NCI-H2081 (cell line): ENCODE measurements around the gene SBK1.

Experiments
- DNase-seq, 2 experiments: peaks; one replicate each; lab custom pipeline; 2025; lab: John Stamatoyannopoulos, UW

Gene SBK1

DNA sequence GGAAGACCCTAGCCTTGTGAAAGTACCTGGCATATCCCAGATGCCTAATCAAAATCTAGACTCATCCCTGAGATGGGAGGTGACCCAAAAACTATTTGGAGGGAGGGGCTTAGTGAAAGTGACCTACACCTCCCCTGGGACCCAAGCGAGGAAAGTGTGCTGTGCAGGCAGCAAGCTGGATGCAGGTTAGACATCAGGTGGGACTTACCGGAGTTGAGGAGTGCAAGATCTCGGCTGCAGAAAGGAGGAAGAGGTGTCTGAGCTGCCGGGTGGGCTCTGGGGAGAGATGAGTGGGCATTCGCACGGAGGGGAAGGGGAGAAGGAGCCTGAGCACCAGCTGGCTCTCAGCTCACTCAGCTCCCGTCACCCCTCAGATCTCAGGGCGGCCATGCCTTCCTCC lies 10.3 kb upstream of the SBK1 start:
- no peak for DNase-seq

DNA sequence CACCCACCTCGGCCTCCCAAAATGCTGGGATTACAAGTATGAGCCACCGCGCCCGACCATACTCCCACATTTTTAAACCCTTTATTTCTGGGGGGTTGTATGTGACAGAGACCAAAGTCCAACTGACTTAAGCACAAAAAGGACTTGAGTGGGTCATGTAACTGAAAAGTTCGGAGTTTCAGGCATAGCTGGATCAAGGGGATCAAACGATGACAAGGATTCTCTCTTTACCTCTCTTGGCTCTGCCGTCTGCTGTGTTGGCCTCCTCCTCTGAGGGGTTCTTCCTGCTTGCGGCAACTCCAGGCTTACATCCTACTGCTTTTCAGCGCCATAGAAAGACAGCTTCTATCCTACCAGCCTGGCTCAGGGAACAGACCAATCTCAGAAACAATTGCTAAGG lies 9.2 kb upstream of the SBK1 start:
- DNase-seq: no peak

GRCh38 chr16:28283798-28284577 lies 8.3 kb upstream of the SBK1 start:
- no peak for DNase-seq

DNA sequence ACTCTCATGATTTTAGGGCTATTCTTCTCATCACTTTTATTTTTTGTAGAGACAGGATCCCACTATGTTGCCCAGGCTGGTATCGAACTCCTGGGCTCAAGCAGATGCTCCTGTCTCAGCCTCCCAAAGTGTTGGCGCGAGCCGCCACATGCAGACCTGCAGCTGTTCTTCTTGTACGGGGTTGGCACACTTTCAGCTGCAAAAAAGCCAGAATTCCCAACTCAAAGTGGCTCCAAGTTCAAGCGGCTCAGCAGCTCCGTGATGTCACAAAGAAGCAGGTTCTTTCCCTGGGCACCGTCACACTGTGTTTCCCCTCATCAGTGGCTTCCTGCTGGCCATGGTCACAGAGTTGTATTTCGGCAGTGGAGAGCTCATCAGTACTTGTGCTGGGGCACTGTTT lies 6.7 kb upstream of the SBK1 start:
- DNase-seq: no peak

DNA sequence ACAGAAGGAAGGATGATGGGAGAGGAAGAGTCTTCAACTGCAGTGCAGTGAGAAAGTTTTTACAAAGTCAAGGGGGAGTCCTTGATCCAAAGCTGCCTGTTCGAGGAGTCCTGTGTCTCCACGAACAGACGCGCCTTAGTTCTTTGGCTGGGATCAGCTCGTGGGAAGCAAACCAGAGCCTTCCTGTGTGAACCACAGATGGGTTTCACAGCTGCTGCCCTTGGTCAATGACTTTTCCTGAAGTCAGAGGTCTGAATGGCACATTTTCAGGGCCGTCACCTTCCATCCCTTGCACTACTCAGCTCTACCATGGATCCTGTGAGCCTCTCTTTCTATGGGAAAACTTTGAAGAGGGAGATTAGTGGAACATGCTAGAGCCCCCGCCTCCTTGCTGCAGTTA lies 4.2 kb upstream of the SBK1 start:
- no peak for DNase-seq

DNA sequence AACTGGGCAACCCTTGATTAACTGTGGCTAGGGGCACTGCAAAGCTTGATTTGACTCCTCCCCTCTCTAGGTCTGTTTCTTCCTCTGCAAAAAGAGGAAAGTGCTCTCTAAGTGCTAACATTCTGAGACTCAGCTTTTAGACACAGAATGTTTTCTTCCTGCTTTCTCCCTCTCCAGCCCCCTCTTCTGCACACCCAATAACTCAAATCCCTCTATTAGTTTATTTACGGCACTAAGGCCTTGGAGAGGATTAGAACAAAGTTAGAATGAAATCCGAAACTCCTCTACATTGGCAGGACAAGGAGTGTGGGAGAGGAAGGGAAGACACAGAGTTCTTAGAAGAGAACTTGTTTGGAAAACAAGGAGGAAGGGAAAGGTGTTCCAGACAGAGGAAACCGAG lies 3.3 kb upstream of the SBK1 start:
- no peak for DNase-seq

DNA sequence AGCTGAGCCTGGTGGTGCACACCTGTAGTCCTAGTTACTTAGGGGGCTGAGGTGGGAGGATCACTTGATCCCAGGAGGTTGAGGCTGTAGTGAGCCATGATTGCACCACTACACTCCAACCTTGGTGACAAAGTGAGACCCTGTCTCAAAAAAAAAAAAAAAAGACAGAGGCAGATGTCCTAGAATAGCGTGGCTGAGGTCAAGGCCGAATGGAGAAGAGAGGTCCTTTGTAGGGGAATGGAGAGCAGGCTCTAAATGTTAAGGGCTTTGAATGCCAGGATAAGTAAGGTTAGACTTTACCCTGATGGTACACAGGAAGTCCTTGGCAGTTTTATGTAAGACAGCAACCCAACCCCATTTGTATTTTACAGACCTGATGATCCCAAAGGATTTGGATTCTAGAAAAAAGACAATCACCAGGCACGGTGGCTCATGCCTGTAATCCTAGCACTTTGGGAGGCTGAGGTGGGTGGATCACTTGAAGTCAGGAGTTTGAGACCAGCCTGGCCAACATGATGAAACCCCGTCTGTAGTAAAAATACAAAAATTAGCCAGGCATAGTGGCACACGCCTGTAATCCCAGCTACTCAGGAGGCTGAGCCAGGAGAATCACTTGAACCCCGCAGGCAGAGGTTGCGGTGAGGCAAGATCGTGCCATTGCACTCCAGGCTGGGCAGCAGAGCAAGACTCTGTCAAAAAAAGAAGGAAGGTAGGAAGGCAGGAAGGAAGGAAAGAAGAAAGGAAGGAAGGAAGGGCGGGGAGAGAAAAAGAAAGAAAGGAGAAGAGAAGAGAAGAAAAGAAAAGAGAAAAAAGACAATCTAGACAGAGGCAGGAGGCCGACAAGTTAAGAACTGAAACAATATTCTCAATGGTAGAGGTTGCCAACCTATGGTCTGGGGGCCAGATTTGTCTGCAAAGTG lies 2.1 kb upstream of the SBK1 start:
- DNase-seq: no peak

- DNase-seq: no peak
Measured at GRCh38 chr16:28290859-28291254, 1.5 kb upstream of the SBK1 start.

- DNase-seq: peak; percentile 77 to 83
Measured at GRCh38 chr16:28292731-28293600, 641 bp downstream of the SBK1 start.

DNA sequence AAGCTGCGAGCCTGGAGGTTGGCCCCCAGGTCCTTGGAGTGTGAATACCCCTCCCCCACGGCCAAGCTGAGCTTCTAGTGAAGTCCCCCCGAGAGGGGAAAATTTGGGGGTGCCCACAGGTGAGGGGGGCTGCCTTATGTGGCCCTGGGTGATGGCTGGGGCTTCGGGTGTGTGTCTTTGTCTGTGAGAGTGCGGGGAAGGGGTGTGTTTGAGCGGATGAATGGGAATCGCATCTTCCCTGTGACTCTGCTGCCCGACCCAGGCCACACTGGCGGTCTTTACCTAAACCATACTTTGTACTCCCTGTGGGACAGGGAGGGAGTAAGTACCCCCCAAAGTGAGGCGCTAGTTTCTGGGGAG lies 1.3 kb downstream of the SBK1 start:
- no peak for DNase-seq

- DNase-seq: no peak
Measured at GRCh38 chr16:28294201-28294600, 1.9 kb downstream of the SBK1 start.

DNA sequence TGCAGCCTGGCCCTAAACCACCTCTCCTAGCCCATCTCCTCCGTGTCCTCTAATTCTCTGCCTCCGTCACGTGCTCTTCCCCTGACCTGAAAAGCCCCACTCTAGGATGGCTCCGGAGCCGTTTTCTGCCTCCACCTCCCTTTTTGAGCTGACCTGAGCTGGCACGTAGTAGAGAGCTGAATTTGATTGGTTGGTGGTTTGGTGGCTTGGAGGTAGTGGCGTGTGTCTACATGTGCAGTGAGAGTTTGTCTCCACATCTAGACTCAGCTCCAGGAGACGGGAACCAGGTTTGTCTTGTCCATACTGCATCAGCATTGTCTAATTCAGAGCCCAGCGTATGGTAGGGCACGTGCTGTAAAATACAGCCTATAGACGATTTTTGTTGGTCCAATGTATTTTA lies 3.0 kb downstream of the SBK1 start:
- no peak for DNase-seq

- no peak for DNase-seq
Measured at GRCh38 chr16:28297308-28297707, 5.0 kb downstream of the SBK1 start.

GRCh38 chr16:28297784-28298510 lies 5.6 kb downstream of the SBK1 start:
- no peak for DNase-seq

GRCh38 chr16:28298511-28298878 lies 6.2 kb downstream of the SBK1 start:
- no peak for DNase-seq

DNA sequence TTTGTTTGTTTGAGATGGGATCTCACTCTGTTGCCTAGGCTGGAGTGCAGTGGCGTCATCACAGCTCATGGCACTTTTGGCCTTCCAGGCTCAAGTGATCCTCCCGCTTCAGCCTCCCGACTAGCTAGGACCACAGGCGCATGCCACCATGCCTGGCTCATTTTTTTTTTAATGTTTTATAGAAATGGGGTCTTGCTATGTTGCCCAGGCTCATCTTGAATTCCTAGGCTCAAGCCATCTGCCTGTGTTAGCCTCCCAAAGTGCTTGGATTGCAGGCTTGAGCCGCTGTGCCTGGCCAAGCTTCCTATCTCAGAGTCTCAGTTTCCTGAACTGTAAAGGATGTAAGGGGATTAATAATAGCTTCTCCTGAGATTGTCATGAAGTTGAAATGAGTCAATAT lies 8.0 kb downstream of the SBK1 start:
- no peak for DNase-seq

DNA sequence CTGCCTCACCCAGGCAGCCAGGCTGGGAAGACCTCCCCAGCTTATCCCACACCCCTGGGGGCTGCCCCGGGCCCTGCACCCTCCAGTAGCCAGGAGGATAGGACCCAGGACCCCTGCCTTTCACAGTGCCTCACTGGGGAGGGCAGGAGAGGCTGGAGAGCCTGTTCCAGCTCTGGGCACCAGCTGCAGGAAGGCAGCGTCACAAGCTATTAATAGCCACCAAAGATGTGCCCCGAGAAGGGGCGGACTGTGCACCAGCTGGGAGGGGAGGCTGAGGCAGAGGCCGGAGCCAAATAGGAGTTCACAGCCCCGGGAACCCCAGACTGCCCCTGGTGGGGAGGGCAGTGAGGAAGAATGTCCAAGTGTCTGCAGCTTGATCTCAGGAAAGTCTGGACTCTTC lies 8.8 kb downstream of the SBK1 start:
- DNase-seq: no peak

DNA sequence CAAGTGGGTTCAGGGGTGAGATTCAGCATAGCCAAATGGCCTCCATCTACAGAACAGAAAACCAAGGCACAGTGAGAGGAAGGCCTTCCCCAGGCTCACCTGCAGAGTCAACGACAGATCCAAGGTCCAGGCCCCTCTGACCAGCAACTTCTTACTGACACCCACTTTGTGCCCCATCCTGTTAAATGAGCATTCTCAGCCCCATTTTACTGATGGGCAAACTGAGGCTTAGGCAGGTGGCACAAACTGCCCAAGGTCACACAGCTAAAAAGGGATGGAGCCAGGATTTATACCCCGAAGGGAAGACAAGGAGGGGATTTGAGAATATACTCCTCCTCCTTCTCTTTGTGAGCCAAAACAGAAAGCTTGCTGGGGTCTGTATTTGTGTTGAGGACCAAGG lies 9.3 kb downstream of the SBK1 start:
- DNase-seq: no peak

DNA sequence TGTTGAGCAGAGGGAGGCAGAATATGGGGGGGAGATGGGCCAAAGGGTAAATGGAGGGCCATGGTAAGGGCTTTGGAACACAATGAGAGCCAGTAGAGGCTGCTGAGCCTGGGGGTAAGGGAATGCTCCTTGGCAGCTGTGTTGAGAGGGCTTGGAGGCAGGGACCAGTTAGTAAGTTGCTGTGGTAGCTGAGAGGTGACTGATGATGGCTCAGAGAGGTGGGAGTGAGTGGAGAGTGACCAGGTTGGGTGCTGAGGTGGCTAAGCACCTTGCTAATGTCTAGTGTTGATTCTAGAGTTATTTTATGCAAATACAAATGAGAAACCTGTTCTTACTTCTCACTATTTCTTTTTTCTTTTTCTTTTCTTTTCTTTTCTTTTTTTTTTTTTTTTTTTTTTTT lies 10.8 kb downstream of the SBK1 start:
- DNase-seq: no peak

- DNase-seq: no peak
Measured at GRCh38 chr16:28304214-28304613, 11.9 kb downstream of the SBK1 start.

GRCh38 chr16:28307936-28308335 lies 15.6 kb downstream of the SBK1 start:
- no peak for DNase-seq
